GM12878 (cell line): ENCODE data around the gene ST3GAL5. TPM values are rescaled to one million over a fixed set of nuclear protein-coding genes. Genes with fewer than 3 reads are reported as not detected.

Experiments used
- ATAC-seq: fragments of 200-7000 bp; cut with Tn5 transposase; 3 replicates; pipeline ENCODE4 v1.9.1; 2020; ENCODE audit warnings: mild to moderate bottlenecking, moderate library complexity
- BruUV-seq: library from RNA; stranded (reverse); fragments of 400-500 nt; replicated peaks from 2 replicates; lab custom pipeline; 2021; lab: Mats Ljungman, UMichigan
- CTCF ChIA-PET: fragments of 300-600 bp; sonication (Branson Sonifier 250); formaldehyde crosslinking; extraction: SDS; loops from one replicate; lab custom pipeline; 2021; ENCODE audit warnings: inconsistent platforms; lab: Yijun Ruan, JAX
- POLR2A ChIA-PET: fragments of 350-600 bp; formaldehyde crosslinking; extraction: SDS; loops from one replicate; lab custom pipeline; 2021; ENCODE audit warnings: inconsistent platforms; lab: Charles Lee
- RAD21 ChIA-PET: fragments of 300-600 bp; sonication (Branson Sonifier 250); formaldehyde crosslinking; loops from one replicate; lab custom pipeline; 2023; ENCODE audit warnings: antibody characterized with exemption; ENCODE audit not compliant: unreplicated experiment; lab: Charles Lee
- SMC1A ChIA-PET: fragments of 300-600 bp; sonication (Branson Sonifier 250); formaldehyde crosslinking; loops from one replicate; lab custom pipeline; 2023; ENCODE audit not compliant: unreplicated experiment, uncharacterized antibody; lab: Charles Lee
- DNase-seq: peaks from one replicate; pipeline ENCODE4 v3.0.0-alpha.2; 2011; ENCODE audit warnings: low read depth, low spot score
- FAIRE-seq: peaks from 3 replicates; lab custom pipeline; 2011; peaks lifted over from hg19 to GRCh38; lab: Jason Lieb, UNC
- H2AFZ ChIP-seq: 2 replicates; pipeline ENCODE4 v1.6.0; 2011; ENCODE audit warnings: low read depth, low read length, control low read depth; ENCODE audit not compliant: control insufficient read depth
- H3K27ac ChIP-seq: 2 replicates; pipeline ENCODE4 v1.5.1; 2011; ENCODE audit warnings: control low read depth; ENCODE audit not compliant: control insufficient read depth, insufficient read depth
- H3K27me3 ChIP-seq, 2 experiments: replicated peaks in 1 of 2; 2 replicates each; pipeline versions ENCODE4 v1.6.0 to v1.6.1; 2011; ENCODE audit warnings: low read length in 1 of 2; ENCODE audit not compliant: control insufficient read depth in 2 of 2, insufficient read depth in 2 of 2
- H3K36me3 ChIP-seq, 2 experiments: 2 replicates each; pipeline ENCODE4 v1.5.1; 2011; ENCODE audit warnings: low read length in 1 of 2; ENCODE audit not compliant: control insufficient read depth in 2 of 2, insufficient read depth in 2 of 2
- H3K4me1 ChIP-seq: 2 replicates; pipeline ENCODE4 v1.6.1; 2011; ENCODE audit warnings: mild to moderate bottlenecking, low read length, moderate library complexity, mixed read lengths; ENCODE audit not compliant: control insufficient read depth, insufficient read depth
- H3K4me2 ChIP-seq: 2 replicates; pipeline ENCODE4 v1.6.0; 2011; ENCODE audit warnings: control low read depth; ENCODE audit not compliant: control insufficient read depth, insufficient read depth
- H3K4me3 ChIP-seq: fragments of 200-600 bp; sonication (generic); 2 replicates; pipeline ENCODE4 v1.5.1; 2016
- H3K79me2 ChIP-seq: 2 replicates; pipeline ENCODE4 v1.6.0; 2011; ENCODE audit warnings: low read length; ENCODE audit not compliant: control insufficient read depth, insufficient read depth
- H3K9ac ChIP-seq: 2 replicates; pipeline ENCODE4 v1.8.0; 2011; ENCODE audit warnings: low read length, control low read depth, mixed read lengths; ENCODE audit not compliant: control insufficient read depth, insufficient read depth
- H3K9me3 ChIP-seq: replicated peaks from 3 replicates; pipeline ENCODE4 v1.5.1; 2011; ENCODE audit warnings: mild to moderate bottlenecking, low read length; ENCODE audit not compliant: control insufficient read depth, insufficient read depth
- H4K20me1 ChIP-seq: 2 replicates; pipeline ENCODE4 v1.6.0; 2011; ENCODE audit not compliant: control insufficient read depth, insufficient read depth
- BCL11A ChIP-seq: IDR thresholded peaks from 2 replicates; pipeline ENCODE4 v1.6.1; 2011; ENCODE audit warnings: low read depth, low read length
- CUX1 ChIP-seq: IDR thresholded peaks from 2 replicates; pipeline ENCODE4 v1.6.1; 2012; ENCODE audit warnings: improper control_type of control experiment, low read depth, low read length; ENCODE audit not compliant: insufficient replicate concordance
- E2F8 ChIP-seq: fragments of 450-650 bp; IDR thresholded peaks from 2 replicates; pipeline ENCODE4 v1.6.1; 2018; ENCODE audit warnings: mild to moderate bottlenecking, low read depth, moderate library complexity; ENCODE audit not compliant: partially characterized antibody
- NFYA ChIP-seq: IDR thresholded peaks from 2 replicates; pipeline ENCODE4 v1.6.1; 2011; ENCODE audit warnings: low read depth, mild to moderate bottlenecking, low read length, improper control_type of control experiment, borderline replicate concordance
- RAD21 ChIP-seq: IDR thresholded peaks from 2 replicates; pipeline ENCODE4 v1.6.1; 2011; ENCODE audit warnings: mild to moderate bottlenecking, low read depth, low read length, moderate library complexity; ENCODE audit not compliant: insufficient read depth
- RUNX3 ChIP-seq: IDR thresholded peaks from 2 replicates; pipeline ENCODE4 v1.6.1; 2012; ENCODE audit warnings: low read length, inconsistent platforms
- SMAD1 ChIP-seq: fragments of 450-650 bp; IDR thresholded peaks from 2 replicates; pipeline ENCODE4 v1.6.1; 2018; ENCODE audit warnings: mild to moderate bottlenecking, low read depth; ENCODE audit not compliant: partially characterized antibody
- SUPT20H ChIP-seq: IDR thresholded peaks from 2 replicates; pipeline ENCODE4 v1.6.1; 2011; ENCODE audit warnings: low read depth, mild to moderate bottlenecking, low read length, moderate library complexity, borderline replicate concordance; ENCODE audit not compliant: control insufficient read depth
- TCF7 ChIP-seq: IDR thresholded peaks from 2 replicates; pipeline ENCODE4 v1.6.1; 2014; ENCODE audit warnings: antibody characterized with exemption, borderline replicate concordance
- WGBS: methylation state at CpG from one replicate; pipeline ENCODE4 v1.1.6; 2016; ENCODE audit warnings: low lambda C conversion rate; ENCODE audit not compliant: insufficient replicate concordance, insufficient coverage; ENCODE audit errors: missing lambda C conversion rate; 5-methylcytosine and 5-hydroxymethylcytosine counted together
- in situ Hi-C: fragments of 300-500 bp; cut with MboI; formaldehyde crosslinking; loops from 9 replicates; pipeline ENCODE4 v1.14.3; 2018; ENCODE audit warnings: mixed read lengths
- intact Hi-C: fragments of 100-400 bp; cut with micrococcal nuclease; formaldehyde crosslinking; loops from one replicate; pipeline ENCODE4 v1.14.2; 2022; ENCODE audit not compliant: unreplicated experiment
- polyA plus RNA-seq, 11 experiments: library from polyadenylated mRNA; depleted of rRNA in 4 of 11; unstranded in 6 of 11; stranded (reverse) in 5 of 11; fragments of >200 nt; fragmentation: Nextera tagmentation in 4 of 11; fragmentation: Illumina TruSeq in 1 of 11; extraction: Ambion mirVana in 4 of 11; extraction: Trizol in 1 of 11; gene quantifications; 1 replicate in 1 of 11; 2 replicates in 10 of 11; pipeline versions ENCODE4 v1.2.1 to v1.2.3, GENCODE V29; 2011 to 2016; ENCODE audit warnings: inconsistent platforms in 2 of 11, missing spikeins in 2 of 11, low read depth in 1 of 11
- total RNA-seq, 4 experiments: library from RNA; depleted of rRNA in 3 of 4; stranded (reverse); fragments of >200 nt in 3 of 4; fragmentation: Illumina TruSeq in 1 of 4; extraction: Trizol in 1 of 4; gene quantifications; 2 replicates each; pipeline versions ENCODE4 v1.2.1 to v1.2.3, GENCODE V29; 2013 to 2021

The ST3GAL5 gene
- total and polyA plus RNA-seq, 10 of the 15 experiments (the other 5 are each of a cell fraction or from before 2014, with no cell fraction given), result 5.2 to 60.9 (median 10.2) TPM

- no peak for TF ChIP-seq SUPT20H
- TF ChIP-seq BCL11A, result peak; percentile 35; the same call in 1 of the 2 replicates
- peak; percentile 78 for TF ChIP-seq RUNX3
- no peak for TF ChIP-seq E2F8
Observed at GRCh38 chr2:85840091-85840490, 48.7 kb downstream of the ST3GAL5 start (continued).

- CTCF ChIA-PET, result interaction anchor here (1.0 to 4.2 kb wide), 6 partner anchors 9 to 240 kb away, joined by 3 to 20 read pairs (median 7); no protein-coding TSS in a partner anchor
- Histone ChIP-seq H3K4me2 (no peak overlapping the region), H3K79me2 (no peaks in the 10 kb centered on the region), H3K27me3 (no peaks in the 10 kb centered on the region), H3K4me3 (no peak overlapping the region), H2AFZ (no peak overlapping the region), H3K36me3 (no peaks in the 10 kb centered on the region), H3K9me3 (peaks cover 4% of the 10 kb centered on the region), H3K4me1 (peaks cover 9% of the 10 kb centered on the region), H3K9ac (no peak overlapping the region), H3K27ac (no peak overlapping the region), H4K20me1 (no peaks in the 10 kb centered on the region)
- SMC1A ChIA-PET, result interaction anchor here (0.7 to 3.2 kb wide), 5 partner anchors 10 to 196 kb away, joined by 3 to 16 read pairs (median 4); partner anchors contain the start of gene ST3GAL5
- intact Hi-C loops (no loop called here), in situ Hi-C loops (no loop called here)
- TSS peak; percentile 52 for BruUV-seq
- POLR2A ChIA-PET, result interaction anchor here (0.6 to 0.8 kb wide), 2 partner anchors 12 to 119 kb away, joined by 3 to 4 read pairs; no protein-coding TSS in a partner anchor
- no peak for ATAC-seq
- FAIRE-seq, result no peak
- WGBS, result 55% methylated on average over 10 of the region's 10 CpGs
- DNase-seq, result no peak
- RAD21 ChIA-PET, result interaction anchor here (1.0 to 1.8 kb wide), 2 partner anchors 12 to 49 kb away, joined by 4 to 10 read pairs; partner anchors contain the start of gene ST3GAL5
- TF ChIP-seq TCF7 (no peak), RAD21 (no peak), NFYA (no peak), SMAD1 (no peak), CUX1 (no peak)
Observed at GRCh38 chr2:85839461-85839860, 49.3 kb downstream of the ST3GAL5 start.
